Activated B cell treated with CpG ODN at 0.5 μM for 24 hours (primary cell): ENCODE measurements around the gene PRTFDC1. TPM values are rescaled to one million over a fixed set of nuclear protein-coding genes. Genes with fewer than 3 reads are reported as not detected.
"Not testable (repeated sequence)": the region's sequence is repeated elsewhere in the genome, so short reads cannot be mapped to it uniquely, and the experiment has no call there.

Experiments used
- ATAC-seq: fragments of 200-7000 bp; cut with Tn5 transposase; one replicate; pipeline ENCODE4 v1.10.0; 2021; ENCODE audit warnings: low read depth, mild to moderate bottlenecking, moderate library complexity
- CTCF ChIA-PET: fragments of 350-600 bp; sonication (Branson Sonifier 250); formaldehyde crosslinking; loops from one replicate; lab custom pipeline; 2021; ENCODE audit warnings: antibody characterized with exemption; lab: Charles Lee
- POLR2A ChIA-PET: fragments of 350-600 bp; sonication (Branson Sonifier 250); formaldehyde crosslinking; loops from one replicate; lab custom pipeline; 2021; ENCODE audit warnings: antibody characterized with exemption; lab: Charles Lee
- DNase-seq: peaks from one replicate; pipeline ENCODE4 v3.0.0; 2022
- H3K27ac Mint-ChIP-seq: one replicate; pipeline ENCODE4 v1.8.0; 2020; ENCODE audit warnings: mixed read lengths
- H3K27me3 Mint-ChIP-seq: one replicate; pipeline ENCODE4 v1.8.0; 2021; ENCODE audit warnings: mixed read lengths
- H3K36me3 Mint-ChIP-seq: one replicate; pipeline ENCODE4 v1.8.0; 2021; ENCODE audit warnings: low read depth, mixed read lengths
- H3K4me1 Mint-ChIP-seq: one replicate; pipeline ENCODE4 v1.8.0; 2021; ENCODE audit warnings: mixed read lengths
- H3K4me3 Mint-ChIP-seq: one replicate; pipeline ENCODE4 v1.8.0; 2020; ENCODE audit warnings: mild to moderate bottlenecking, mixed read lengths
- H3K9me3 Mint-ChIP-seq: one replicate; pipeline ENCODE4 v1.8.0; 2020; ENCODE audit warnings: mixed read lengths
- CTCF ChIP-seq: fragments of 200-600 bp; IDR thresholded peaks from one replicate; pipeline ENCODE4 v1.8.0; 2022; ENCODE audit warnings: antibody characterized with exemption, mild to moderate bottlenecking
- intact Hi-C: fragments of 100-400 bp; cut with micrococcal nuclease; formaldehyde crosslinking; loops from one replicate; pipeline ENCODE4 v1.15.1; 2024
- total RNA-seq: library from RNA; stranded (reverse); gene quantifications from 2 replicates; pipeline ENCODE4 v1.2.3, GENCODE V29; 2022

PRTFDC1 gene
- total RNA-seq, 1 donor from 2014 or later: not detected

- CTCF ChIA-PET: no interaction called here
- Mint-ChIP-seq H3K9me3 (no peaks in the 10 kb centered on the region), H3K27me3 (peaks cover 7% of the 10 kb centered on the region), H3K27ac (no peak overlapping the region), H3K36me3 (no peaks in the 10 kb centered on the region), H3K4me3 (no peak overlapping the region), H3K4me1 (no peaks in the 10 kb centered on the region)
- ATAC-seq (no peak), DNase-seq (no peak)
- POLR2A ChIA-PET: no interaction called here
- no peak for TF ChIP-seq CTCF
- intact Hi-C loops: no loop called here
Observed at GRCh38 chr10:24959382-24959730, 7.0 kb upstream of the PRTFDC1 start.

GRCh38 chr10:24958721-24959381 lies 6.4 kb upstream of the PRTFDC1 start:
- no peak for DNase-seq
- Mint-ChIP-seq H3K4me3 (no peak overlapping the region), H3K4me1 (no peaks in the 10 kb centered on the region), H3K27me3 (peaks cover 10% of the 10 kb centered on the region), H3K9me3 (no peaks in the 10 kb centered on the region), H3K27ac (no peak overlapping the region), H3K36me3 (no peaks in the 10 kb centered on the region)
- no peak for ATAC-seq
- no peak for TF ChIP-seq CTCF
- ChIA-PET CTCF (no interaction called here), POLR2A (no interaction called here)
- intact Hi-C loops: no loop called here

- CTCF ChIA-PET: no interaction called here
- no peaks in the 10 kb centered on the region for H3K36me3 Mint-ChIP-seq
Observed at GRCh38 chr10:24958091-24958720, 5.8 kb upstream of the PRTFDC1 start.

GRCh38 chr10:24957624-24958051 lies 5.2 kb upstream of the PRTFDC1 start:
- CTCF ChIA-PET, intact Hi-C loops, H3K4me1 Mint-ChIP-seq, H3K4me3 Mint-ChIP-seq, DNase-seq, H3K36me3 Mint-ChIP-seq, ATAC-seq, H3K9me3 Mint-ChIP-seq, POLR2A ChIA-PET, H3K27ac Mint-ChIP-seq: not testable (repeated sequence)
- H3K27me3 Mint-ChIP-seq: peaks cover 15% of the 10 kb centered on the region

More at GRCh38 chr10:24958091-24958720, 5.8 kb upstream of the PRTFDC1 start:
- no peak for ATAC-seq
- no peak overlapping the region for H3K4me3 Mint-ChIP-seq
- no peak for DNase-seq
- H3K4me1 Mint-ChIP-seq: peaks cover 3% of the 10 kb centered on the region
- POLR2A ChIA-PET: no interaction called here
- H3K27ac Mint-ChIP-seq: no peak overlapping the region
- intact Hi-C loops: no loop called here
- no peaks in the 10 kb centered on the region for H3K9me3 Mint-ChIP-seq
- H3K27me3 Mint-ChIP-seq: peaks cover 14% of the 10 kb centered on the region
- no peak for TF ChIP-seq CTCF

- DNase-seq: no peak
- ChIA-PET POLR2A (no interaction called here), CTCF (no interaction called here)
- Mint-ChIP-seq H3K4me3 (peak overlapping the region; percentile 67), H3K27ac (no peak overlapping the region), H3K27me3 (peaks cover 15% of the 10 kb centered on the region), H3K9me3 (no peaks in the 10 kb centered on the region), H3K4me1 (peaks cover 7% of the 10 kb centered on the region), H3K36me3 (no peaks in the 10 kb centered on the region)
- no peak for TF ChIP-seq CTCF
- no peak for ATAC-seq
- intact Hi-C loops: loop anchor here (2.0 to 5.0 kb wide), 3 partner anchors 36 to 66 kb away; partner anchors contain the start of genes ENKUR and THNSL1
Observed at GRCh38 chr10:24953675-24954074, 1.3 kb upstream of the PRTFDC1 start.
